Activated CD8-positive, alpha-beta T cell treated with anti-CD3 and anti-CD28 coated beads for 36 hours (primary cell): ENCODE results near the gene FSD2. TPM values are rescaled to one million over a fixed set of nuclear protein-coding genes. Genes with fewer than 3 reads are reported as not detected.

ENCODE experiments used
- ATAC-seq: fragments of 200-7000 bp; cut with Tn5 transposase; one replicate; pipeline ENCODE4 v1.10.0; 2021; ENCODE audit warnings: mild to moderate bottlenecking, moderate library complexity
- CTCF ChIA-PET: fragments of 350-600 bp; sonication (Branson Sonifier 250); formaldehyde crosslinking; loops from one replicate; lab custom pipeline; 2021; ENCODE audit warnings: antibody characterized with exemption; lab: Charles Lee
- POLR2A ChIA-PET: fragments of 350-600 bp; sonication (Branson Sonifier 250); formaldehyde crosslinking; loops from one replicate; lab custom pipeline; 2021; ENCODE audit warnings: antibody characterized with exemption; lab: Charles Lee
- DNase-seq: peaks from one replicate; pipeline ENCODE4 v3.0.0-alpha.2; 2020
- H3K27ac Mint-ChIP-seq: one replicate; pipeline ENCODE4 v1.8.0; 2021; ENCODE audit warnings: mild to moderate bottlenecking, mixed read lengths
- H3K27me3 Mint-ChIP-seq: one replicate; pipeline ENCODE4 v1.8.0; 2021; ENCODE audit warnings: mixed read lengths
- H3K36me3 Mint-ChIP-seq: one replicate; pipeline ENCODE4 v1.8.0; 2021; ENCODE audit warnings: low read depth, mixed read lengths
- H3K4me1 Mint-ChIP-seq: one replicate; pipeline ENCODE4 v1.8.0; 2021; ENCODE audit warnings: low read depth, mixed read lengths
- H3K4me3 Mint-ChIP-seq: one replicate; pipeline ENCODE4 v1.8.0; 2021; ENCODE audit warnings: mild to moderate bottlenecking, moderate library complexity, mixed read lengths
- H3K9me3 Mint-ChIP-seq: one replicate; pipeline ENCODE4 v1.8.0; 2021; ENCODE audit warnings: mixed read lengths
- CTCF ChIP-seq: fragments of 200-600 bp; IDR thresholded peaks from one replicate; pipeline ENCODE4 v1.8.0; 2022; ENCODE audit warnings: antibody characterized with exemption, mild to moderate bottlenecking
- intact Hi-C: fragments of 100-400 bp; cut with micrococcal nuclease; formaldehyde crosslinking; loops from one replicate; pipeline ENCODE4 v1.10.0; 2022
- total RNA-seq, 2 experiments: library from RNA; stranded (reverse); gene quantifications; one replicate each; pipeline ENCODE4 v1.2.3, GENCODE V29; 2021

FSD2 gene
- total RNA-seq: not detected

- ChIA-PET POLR2A (interaction anchor here (0.6 kb wide), 1 partner anchor 271 kb away, joined by 3 read pairs; no protein-coding TSS in a partner anchor), CTCF (no interaction called here)
- TF ChIP-seq CTCF: no peak
- Mint-ChIP-seq H3K9me3 (no peaks in the 10 kb centered on the region), H3K27ac (no peak within 1 kb of the TSS), H3K4me3 (no peak within 1 kb of the TSS), H3K27me3 (no peaks in the 10 kb centered on the region), H3K36me3 (no peaks in the 10 kb centered on the region), H3K4me1 (peaks cover 10% of the 10 kb centered on the region)
- ATAC-seq: no peak
- intact Hi-C loops: no loop called here
- no peak for DNase-seq
Observed at GRCh38 chr15:82805994-82806406, at the start of gene FSD2. TSS of gene FSD2 (minus strand) at chr15:82806069. CDS start at chr15:82787390, 18,679 bp downstream.

- no peaks in the 10 kb centered on the region for H3K9me3 Mint-ChIP-seq
- POLR2A ChIA-PET: interaction anchor here (0.6 kb wide), 1 partner anchor 138 kb away, joined by 3 read pairs; no protein-coding TSS in a partner anchor
- no peak for TF ChIP-seq CTCF
- H3K4me1 Mint-ChIP-seq: peaks cover 11% of the 10 kb centered on the region
- no peak overlapping the region for H3K27ac Mint-ChIP-seq
- no peak for ATAC-seq
- intact Hi-C loops: no loop called here
- no peak overlapping the region for H3K4me3 Mint-ChIP-seq
- H3K27me3 Mint-ChIP-seq: no peaks in the 10 kb centered on the region
- CTCF ChIA-PET: no interaction called here
- no peak for DNase-seq
- no peaks in the 10 kb centered on the region for H3K36me3 Mint-ChIP-seq
Observed at GRCh38 chr15:82854554-82854953, 48.7 kb upstream of the FSD2 start.

GRCh38 chr15:82852941-82853561, 47.2 kb upstream of the FSD2 start:
- peak; percentile 15 for DNase-seq

GRCh38 chr15:82851981-82852511, 46.2 kb upstream of the FSD2 start:
- H3K36me3 Mint-ChIP-seq: no peaks in the 10 kb centered on the region
- H3K9me3 Mint-ChIP-seq: no peaks in the 10 kb centered on the region
- TF ChIP-seq CTCF: no peak
- no peak overlapping the region for H3K4me3 Mint-ChIP-seq
- peaks cover 11% of the 10 kb centered on the region for H3K4me1 Mint-ChIP-seq
- H3K27ac Mint-ChIP-seq: no peak overlapping the region
- ChIA-PET CTCF (interaction anchor here (1.2 to 6.4 kb wide), 3 partner anchors 9 to 148 kb away, joined by 3 to 43 read pairs (median 14); no protein-coding TSS in a partner anchor), POLR2A (interaction anchor here (1.0 kb wide), 1 partner anchor 11 kb away, joined by 3 read pairs; no protein-coding TSS in a partner anchor)
- ATAC-seq: no peak
- DNase-seq: no peak
- H3K27me3 Mint-ChIP-seq: no peaks in the 10 kb centered on the region
- intact Hi-C loops: no loop called here

More at GRCh38 chr15:82852941-82853561, 47.2 kb upstream of the FSD2 start:
- ChIA-PET POLR2A (no interaction called here), CTCF (no interaction called here)
- intact Hi-C loops: no loop called here
- Mint-ChIP-seq H3K4me3 (no peak overlapping the region), H3K4me1 (peaks cover 11% of the 10 kb centered on the region), H3K9me3 (no peaks in the 10 kb centered on the region), H3K27me3 (no peaks in the 10 kb centered on the region), H3K27ac (no peak overlapping the region), H3K36me3 (no peaks in the 10 kb centered on the region)
- peak; percentile 35 for ATAC-seq
- no peak for TF ChIP-seq CTCF

GRCh38 chr15:82851306-82851850, 45.5 kb upstream of the FSD2 start:
- DNase-seq (no peak), ATAC-seq (no peak)
- H3K4me3 Mint-ChIP-seq: no peak overlapping the region
- no peak overlapping the region for H3K27ac Mint-ChIP-seq
- H3K36me3 Mint-ChIP-seq: no peaks in the 10 kb centered on the region
- H3K4me1 Mint-ChIP-seq: peaks cover 11% of the 10 kb centered on the region
- ChIA-PET POLR2A (interaction anchor here (1.0 kb wide), 1 partner anchor 12 kb away, joined by 3 read pairs; no protein-coding TSS in a partner anchor), CTCF (interaction anchor here (0.5 to 6.4 kb wide), 6 partner anchors 10 to 149 kb away, joined by 3 to 43 read pairs (median 7); partner anchors contain the start of gene RAMAC)
- TF ChIP-seq CTCF: no peak
- no peaks in the 10 kb centered on the region for H3K9me3 Mint-ChIP-seq
- no peaks in the 10 kb centered on the region for H3K27me3 Mint-ChIP-seq
- intact Hi-C loops: no loop called here
